HG02610 (cell line): ENCODE data around the gene PLA2G1B.

Experiments used
- ATAC-seq: cut with Tn5 transposase; IDR thresholded peaks from one replicate; pipeline ENCODE4 v1.9.1; 2021; ENCODE audit warnings: mild to moderate bottlenecking, moderate library complexity; ENCODE audit not compliant: unreplicated experiment

The PLA2G1B gene

GRCh38 chr12:120327593-120327992 lies at the start of gene PLA2G1B:
Gene PLA2G1B, minus strand, starts transcription at chr12:120327779. Its CDS starts 26 bp downstream, at chr12:120327753.
- ATAC-seq: no peak

DNA sequence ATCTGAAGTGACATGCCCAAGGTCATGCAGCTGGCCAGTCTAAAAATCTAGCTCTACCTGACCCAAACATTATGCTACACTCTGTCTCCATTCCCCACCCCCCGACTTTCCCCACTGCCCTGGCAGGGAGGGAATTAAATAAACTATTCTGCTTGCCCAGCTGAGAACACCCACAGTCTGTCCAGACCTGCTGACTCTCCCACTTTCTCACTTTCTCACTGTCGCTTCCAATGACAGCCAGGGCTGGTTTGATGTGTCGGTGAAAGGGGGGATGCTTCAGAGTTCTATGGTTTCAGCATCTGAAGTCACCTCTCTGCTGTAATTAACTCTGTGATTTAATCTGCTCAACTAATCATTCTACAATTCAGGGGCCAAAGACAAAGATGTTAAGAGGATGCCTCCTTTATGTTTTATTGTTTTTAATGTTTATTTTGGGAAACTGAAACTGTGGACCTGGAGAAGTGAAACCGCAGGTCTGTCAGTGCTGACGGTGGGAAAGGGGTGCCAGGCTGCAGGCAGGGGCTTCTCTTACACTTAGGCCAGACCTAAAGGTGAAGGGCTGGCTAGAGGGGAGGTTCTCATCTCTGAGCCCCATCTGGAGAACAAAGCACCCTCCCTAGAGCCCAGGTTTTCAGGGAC lies 49.5 kb upstream of the PLA2G1B start:
- no peak for ATAC-seq

DNA sequence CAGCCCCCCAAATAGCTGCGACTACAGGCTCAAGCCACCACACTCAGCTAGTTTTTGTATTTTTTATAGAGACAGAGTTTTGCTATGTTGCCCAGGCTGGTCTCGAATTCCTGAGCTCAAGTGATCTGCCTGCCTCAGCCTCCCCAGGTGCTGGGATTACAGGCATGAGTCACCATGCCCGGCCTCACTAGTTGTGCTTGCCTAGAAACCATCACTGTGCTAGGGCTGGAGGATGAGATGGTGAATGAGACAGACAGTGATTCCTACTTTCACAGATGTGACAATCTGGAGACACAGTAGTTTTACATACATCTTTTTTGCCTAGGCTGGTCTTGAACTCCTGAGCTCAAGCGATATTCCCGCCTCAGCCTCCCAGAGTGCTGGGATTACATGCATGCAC lies 48.8 kb upstream of the PLA2G1B start:
- ATAC-seq: no peak

DNA sequence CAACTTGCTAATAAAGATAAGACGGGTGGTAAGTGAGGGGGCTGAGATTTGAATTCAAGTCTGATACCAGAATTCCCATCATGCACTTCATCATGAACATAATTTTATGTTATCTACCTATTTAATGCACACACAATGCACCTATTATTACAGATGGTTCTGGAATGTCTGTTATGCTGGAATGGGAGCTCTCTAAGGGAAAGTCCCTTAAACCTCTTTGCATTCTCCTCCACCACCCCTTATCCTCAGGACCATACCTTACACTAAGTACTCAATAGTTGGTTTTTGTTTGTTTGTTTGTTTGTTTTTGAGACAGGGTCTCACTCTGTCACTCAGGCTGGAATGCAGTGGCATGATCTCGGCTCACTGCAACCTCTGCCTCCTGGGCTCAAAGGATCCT lies 48.4 kb upstream of the PLA2G1B start:
- no peak for ATAC-seq

GRCh38 chr12:120373683-120374082 lies 46.1 kb upstream of the PLA2G1B start:
- ATAC-seq: no peak

DNA sequence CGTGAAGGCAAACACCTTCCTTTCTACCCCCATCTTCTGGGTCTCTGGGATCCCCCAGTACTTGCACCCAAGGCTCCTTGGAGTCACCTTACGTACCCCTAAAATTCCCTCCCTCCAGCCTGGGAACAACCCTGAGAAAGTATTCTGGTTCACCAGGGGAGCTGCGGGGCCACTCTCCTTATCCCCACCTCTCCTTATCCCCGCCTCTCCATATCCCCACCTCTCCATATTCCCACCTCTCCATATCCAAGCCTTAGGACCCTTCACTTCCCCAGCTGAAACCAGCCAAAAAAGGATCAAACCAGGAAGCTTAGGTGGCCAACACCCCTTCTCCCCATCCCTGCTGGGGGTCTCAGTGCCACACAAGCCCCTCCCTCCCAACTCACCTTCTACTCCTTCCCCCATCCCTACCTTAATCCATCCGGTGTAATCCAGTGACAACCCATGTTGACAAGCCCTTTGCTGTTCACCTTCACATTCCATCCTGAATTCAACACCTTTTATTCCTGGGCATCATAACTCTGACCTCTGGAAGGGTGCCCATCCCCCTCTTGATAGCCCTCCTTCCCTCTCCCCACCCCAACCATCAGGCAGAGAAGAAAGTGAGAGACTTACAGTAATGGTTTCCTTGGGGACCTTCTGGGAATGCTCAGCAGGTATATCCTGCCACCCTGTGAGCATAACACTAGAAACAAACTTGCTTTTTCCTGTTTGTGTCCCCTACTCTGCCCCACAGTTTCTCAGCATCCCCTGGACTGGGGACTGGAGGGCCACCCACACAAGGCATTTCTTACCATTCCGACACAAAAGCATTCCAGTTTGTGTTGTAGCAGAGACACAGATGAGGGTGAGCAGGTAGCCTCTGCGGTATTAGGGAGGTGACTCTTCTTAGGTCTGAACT lies 43.0 kb upstream of the PLA2G1B start:
- no peak for ATAC-seq

DNA sequence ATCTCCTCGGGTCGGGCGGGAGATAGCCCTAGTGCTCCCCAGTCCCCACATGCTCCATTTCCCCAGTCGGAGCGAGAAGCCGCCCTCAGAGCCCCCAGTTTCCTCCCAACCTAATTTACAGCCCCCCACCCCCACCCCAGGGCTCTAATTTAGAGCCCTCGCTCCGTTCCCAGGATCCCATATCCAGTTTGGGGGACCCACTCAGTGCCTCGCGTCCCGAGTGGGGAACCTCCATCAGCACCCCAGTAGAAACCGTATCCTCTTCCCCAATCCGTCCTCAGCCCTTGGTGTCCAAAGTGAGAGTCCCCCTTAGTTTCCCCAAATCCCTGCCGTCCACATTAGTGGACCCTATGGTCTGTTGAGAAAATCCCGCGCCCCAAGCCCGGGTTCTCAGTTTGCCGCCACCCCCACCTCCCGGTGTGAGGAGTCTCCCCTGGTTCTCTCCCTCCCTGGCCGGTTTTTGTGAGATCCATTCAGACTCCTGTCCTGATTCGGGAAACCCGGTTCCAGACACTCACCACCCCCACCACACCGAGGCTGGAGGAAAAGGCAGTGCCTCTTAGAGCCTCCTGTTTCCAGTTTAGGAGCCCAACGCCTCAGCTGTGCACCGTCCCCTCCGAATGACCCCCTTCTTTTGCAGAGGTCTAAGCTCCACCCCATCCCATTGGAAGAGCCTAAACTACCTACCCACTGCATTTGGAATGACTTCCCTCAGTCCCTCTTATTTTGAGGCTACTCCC lies 42.2 kb upstream of the PLA2G1B start:
- ATAC-seq: no peak

- ATAC-seq: no peak
Measured at GRCh38 chr12:120368789-120369602, 41.4 kb upstream of the PLA2G1B start, which contains the start of gene MSI1. Gene MSI1, minus strand, starts transcription at chr12:120369164. Its CDS starts 73 bp downstream, at chr12:120369091.

GRCh38 chr12:120367924-120368788 lies 40.6 kb upstream of the PLA2G1B start:
- no peak for ATAC-seq

DNA sequence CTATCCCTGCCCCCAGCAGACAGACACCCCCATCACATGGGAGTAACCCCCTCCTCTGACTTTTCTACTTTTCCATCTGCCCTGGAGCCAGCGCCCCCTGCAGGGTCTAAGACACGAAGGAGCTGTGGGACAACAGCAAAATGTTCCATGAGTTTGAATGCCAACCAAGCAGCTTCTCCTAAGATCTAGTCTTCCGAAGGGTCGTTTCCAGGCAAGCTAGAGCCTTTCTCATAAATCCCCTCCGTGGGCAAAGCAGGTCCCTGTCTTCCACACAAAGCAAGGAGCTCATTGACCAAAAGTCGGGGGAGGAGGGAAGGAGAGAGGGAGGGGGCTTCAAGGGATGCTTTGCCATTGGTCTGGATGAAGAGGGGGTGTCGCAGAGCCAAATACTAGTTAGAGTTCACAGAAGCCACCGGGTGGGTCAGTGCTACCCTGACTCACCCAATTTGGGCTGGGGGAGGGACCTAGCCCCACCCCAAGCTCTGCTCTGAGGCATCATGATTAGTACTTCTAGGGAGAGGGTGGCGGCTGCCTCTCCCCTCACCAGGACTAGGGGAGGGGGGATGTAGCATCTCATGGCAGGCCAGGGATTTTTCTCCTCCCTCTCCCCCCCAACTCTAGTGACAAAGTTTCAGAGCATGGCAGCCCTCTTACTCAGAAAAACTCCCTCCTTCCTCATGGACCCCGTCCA lies 39.8 kb upstream of the PLA2G1B start:
- no peak for ATAC-seq

GRCh38 chr12:120366845-120367232 lies 39.3 kb upstream of the PLA2G1B start:
- ATAC-seq: no peak

- ATAC-seq: no peak
Measured at GRCh38 chr12:120366341-120366705, 38.7 kb upstream of the PLA2G1B start.

DNA sequence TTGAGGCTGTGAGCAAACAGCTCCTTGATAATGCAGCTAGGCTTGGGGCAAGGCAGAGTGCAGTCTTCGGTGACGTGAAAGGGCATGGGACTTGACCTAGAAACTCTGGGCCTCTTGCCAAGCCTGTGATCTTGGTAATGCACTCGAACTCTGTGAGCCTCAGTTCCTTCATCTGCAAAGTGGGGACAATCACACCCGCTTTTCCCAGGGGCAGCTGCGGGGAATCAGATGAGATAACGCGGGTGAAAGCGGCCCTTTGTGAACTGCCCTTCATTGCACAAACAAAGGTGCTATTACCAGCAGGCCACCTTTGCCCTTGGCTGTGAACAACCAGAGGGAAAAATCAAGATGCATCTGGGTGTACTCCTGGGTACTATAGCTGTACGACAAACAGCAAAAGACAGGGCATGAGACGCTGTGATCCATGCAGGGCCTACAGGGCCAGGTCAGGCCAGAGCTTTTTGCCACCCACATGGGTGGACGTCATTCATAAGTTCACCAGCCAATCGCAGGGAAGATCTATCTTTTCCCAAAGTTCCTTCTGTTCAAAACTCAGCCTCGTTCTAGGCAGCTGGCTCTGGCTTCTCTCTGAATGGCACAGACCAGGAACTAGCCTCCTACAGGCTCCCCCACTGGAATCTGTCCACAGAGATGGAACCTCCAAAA lies 38.2 kb upstream of the PLA2G1B start:
- ATAC-seq: no peak

- no peak for ATAC-seq
Measured at GRCh38 chr12:120364487-120364886, 36.9 kb upstream of the PLA2G1B start.

GRCh38 chr12:120363274-120363855 lies 35.8 kb upstream of the PLA2G1B start:
- ATAC-seq: no peak

DNA sequence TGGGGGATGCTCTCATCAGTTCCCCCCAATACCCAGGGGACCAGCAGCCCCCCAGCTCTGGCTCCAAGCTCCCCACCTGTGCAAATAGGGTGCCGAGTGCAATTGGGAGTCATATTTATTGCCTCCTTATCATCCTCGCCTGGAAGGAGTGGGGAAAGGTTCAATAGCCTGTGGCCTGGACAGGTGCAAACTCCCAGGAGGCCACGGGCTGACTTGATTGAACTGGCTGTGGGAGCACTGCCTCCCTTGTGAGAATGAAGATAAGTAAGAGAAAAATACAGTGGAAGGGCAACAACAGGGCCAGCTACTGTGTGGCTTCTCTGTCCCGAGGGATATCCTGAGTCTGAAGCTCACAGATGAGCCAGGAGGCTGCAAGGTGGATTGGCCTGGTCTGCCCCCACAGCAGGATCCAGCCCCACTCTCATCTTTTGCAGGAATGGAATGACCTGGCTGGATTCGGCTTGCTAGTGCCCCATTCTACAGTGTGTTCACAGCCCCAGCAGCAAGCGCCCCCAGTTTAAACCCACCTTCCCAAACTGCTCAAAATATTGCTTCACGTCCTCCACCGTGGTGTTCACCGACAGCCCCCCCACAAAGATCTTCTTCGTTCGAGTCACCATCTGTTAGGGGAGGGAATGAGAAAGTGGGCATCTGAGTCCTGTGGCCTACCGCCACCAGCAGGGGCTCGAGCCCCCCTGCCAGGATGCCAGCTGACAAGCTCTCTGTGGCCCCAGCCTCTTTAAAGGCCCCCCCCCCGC lies 35.1 kb upstream of the PLA2G1B start:
- ATAC-seq: no peak

DNA sequence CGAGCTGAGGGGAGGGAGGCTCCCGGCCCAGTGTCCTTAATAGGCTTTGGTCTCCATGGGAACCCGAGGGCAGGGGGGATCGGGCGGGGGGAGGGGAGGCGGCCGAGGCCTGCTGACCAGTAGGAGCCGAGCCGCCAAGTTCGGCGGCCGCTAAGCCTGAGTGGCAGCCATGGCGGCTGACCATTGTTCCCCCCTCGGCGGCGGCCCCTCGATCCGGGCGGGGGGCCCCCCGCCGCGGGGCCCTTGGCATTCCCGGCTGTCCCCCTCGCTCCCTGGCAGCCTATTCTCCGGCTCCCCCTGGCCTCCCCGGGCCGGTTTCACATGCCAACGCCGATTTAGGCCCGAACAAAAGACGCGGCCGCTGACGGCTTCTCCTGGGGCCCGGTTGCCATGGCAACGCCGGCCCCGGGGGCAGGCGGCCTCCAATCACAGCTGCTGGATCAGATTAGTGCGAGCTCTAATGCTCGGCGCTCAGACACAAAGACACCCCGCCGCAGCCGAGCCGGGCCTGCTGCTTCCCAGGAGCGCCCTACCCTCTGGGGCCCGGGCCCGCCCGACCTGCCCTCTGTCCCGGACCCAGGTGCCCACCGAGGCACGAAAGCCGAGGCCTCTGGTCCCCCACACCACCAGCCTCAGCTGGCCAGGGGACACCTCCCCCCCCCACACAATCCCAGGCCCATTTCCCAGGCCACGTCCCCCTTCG lies 34.1 kb upstream of the PLA2G1B start:
- no peak for ATAC-seq
